ENCODE data around the gene CHST12.

- TF ChIP-seq CTCF (IDR thresholded peaks at IDR 0.05; ENCODE audit: low read depth, low read length) (no peak), MYC (IDR thresholded peaks at IDR 0.05; ENCODE audit: low read depth, low read length) (no peak), POLR2A (IDR thresholded peaks at IDR 0.05; ENCODE audit: extremely low read depth, insufficient read length) (no peak)
These were observed 41.1 kb downstream of the CHST12 start for GRCh38 chr7:2444476-2444875.
